HepG2 (cell line): ENCODE measurements around the gene TEF. TPM values are rescaled to one million over a fixed set of nuclear protein-coding genes. Genes with fewer than 3 reads are reported as not detected.

Experiments used
- AHDC1 ChIP-seq: sonication (generic); formaldehyde crosslinking; IDR thresholded peaks from 2 replicates; pipeline ENCODE4 v1.5.1; 2020; ENCODE audit warnings: mild to moderate bottlenecking, missing genetic modification reagents, borderline replicate concordance
- FOXJ3 ChIP-seq: sonication (generic); formaldehyde crosslinking; IDR thresholded peaks from 2 replicates; pipeline ENCODE4 v1.4.0; 2020; ENCODE audit warnings: missing genetic modification reagents, mild to moderate bottlenecking, borderline replicate concordance
- FOXK2 ChIP-seq: fragments of 450-650 bp; IDR thresholded peaks from 2 replicates; pipeline ENCODE4 v1.6.1; 2016
- HNF4A ChIP-seq: sonication (generic); formaldehyde crosslinking; IDR thresholded peaks from 2 replicates; pipeline ENCODE4 v1.4.0; 2020; ENCODE audit warnings: missing genetic modification reagents
- HNRNPUL1 ChIP-seq: fragments of 200-400 bp; formaldehyde crosslinking; IDR thresholded peaks from 2 replicates; pipeline ENCODE4 v1.6.1; 2017; ENCODE audit warnings: low read depth, mild to moderate bottlenecking, low read length, moderate library complexity
- KLF13 ChIP-seq: sonication (generic); formaldehyde crosslinking; IDR thresholded peaks from 2 replicates; pipeline ENCODE4 v1.4.0; 2020; ENCODE audit warnings: mild to moderate bottlenecking, missing genetic modification reagents
- KLF16 ChIP-seq, 2 experiments: sonication (generic) in 1 of 2; formaldehyde crosslinking in 1 of 2; IDR thresholded peaks; 2 replicates each; pipeline versions ENCODE4 v1.6.1 to v1.8.0; 2016 to 2023; ENCODE audit warnings: missing genetic modification reagents in 2 of 2, missing compliant biosample characterization in 1 of 2
- PRPF4 ChIP-seq: fragments of 200-400 bp; formaldehyde crosslinking; IDR thresholded peaks from 2 replicates; pipeline ENCODE4 v1.6.1; 2016; ENCODE audit warnings: low read length, low read depth; ENCODE audit not compliant: poor library complexity, severe bottlenecking
- RXRA ChIP-seq: sonication (generic); formaldehyde crosslinking; IDR thresholded peaks from 2 replicates; pipeline ENCODE4 v1.5.1; 2020; ENCODE audit warnings: missing genetic modification reagents
- SMAD1 ChIP-seq: sonication (generic); formaldehyde crosslinking; IDR thresholded peaks from 2 replicates; pipeline ENCODE4 v1.4.0; 2020; ENCODE audit warnings: missing genetic modification reagents, low read depth, mild to moderate bottlenecking, borderline replicate concordance
- SRSF1 ChIP-seq: fragments of 200-400 bp; formaldehyde crosslinking; optimal IDR thresholded peaks from 2 replicates; pipeline ENCODE3; 2017; ENCODE audit warnings: mild to moderate bottlenecking, low read depth, low read length, moderate library complexity
- TP53 ChIP-seq: sonication (generic); formaldehyde crosslinking; conservative IDR thresholded peaks from 2 replicates; pipeline ENCODE4 v1.4.0; 2020; ENCODE audit warnings: missing genetic modification reagents
- XRCC5 ChIP-seq: fragments of 200-400 bp; formaldehyde crosslinking; optimal IDR thresholded peaks from 2 replicates; pipeline ENCODE3; 2017; ENCODE audit warnings: mild to moderate bottlenecking, low read length
- ZNF232 ChIP-seq: sonication (generic); formaldehyde crosslinking; IDR thresholded peaks from 2 replicates; pipeline ENCODE4 v1.4.0; 2020; ENCODE audit warnings: missing genetic modification reagents, borderline replicate concordance
- ZNF280D ChIP-seq: sonication (generic); formaldehyde crosslinking; IDR thresholded peaks from 2 replicates; pipeline ENCODE4 v1.5.1; 2020; ENCODE audit warnings: mild to moderate bottlenecking, missing genetic modification reagents
- ZNF354B ChIP-seq: sonication (generic); formaldehyde crosslinking; IDR thresholded peaks from 2 replicates; pipeline ENCODE4 v1.8.0; 2022; ENCODE audit warnings: mild to moderate bottlenecking, missing genetic modification reagents
- ZNF44 ChIP-seq: sonication (generic); formaldehyde crosslinking; IDR thresholded peaks from 2 replicates; pipeline ENCODE4 v1.5.1; 2020; ENCODE audit warnings: mild to moderate bottlenecking, missing genetic modification reagents
- ZNF784 ChIP-seq: sonication (generic); formaldehyde crosslinking; IDR thresholded peaks from 2 replicates; pipeline ENCODE4 v1.5.1; 2020; ENCODE audit warnings: missing genetic modification reagents, mild to moderate bottlenecking, borderline replicate concordance
- ZNF850 ChIP-seq: sonication (generic); formaldehyde crosslinking; conservative IDR thresholded peaks from 2 replicates; pipeline ENCODE4 v1.9.0; 2021; ENCODE audit warnings: mild to moderate bottlenecking, missing genetic modification reagents
- ZNF878 ChIP-seq: sonication (generic); formaldehyde crosslinking; IDR thresholded peaks from 2 replicates; pipeline ENCODE4 v1.8.1; 2023; ENCODE audit warnings: mild to moderate bottlenecking, missing genetic modification reagents, moderate library complexity
- ZSCAN30 ChIP-seq: sonication (generic); formaldehyde crosslinking; IDR thresholded peaks from 2 replicates; pipeline ENCODE4 v1.5.0; 2020; ENCODE audit warnings: mild to moderate bottlenecking, missing genetic modification reagents
- polyA plus RNA-seq, 8 experiments: library from polyadenylated mRNA; depleted of rRNA in 3 of 8; stranded (reverse) in 7 of 8; unstranded in 1 of 8; fragments of >200 nt; fragmentation: Illumina TruSeq in 4 of 8; extraction: Trizol in 4 of 8; gene quantifications; 2 replicates each; pipeline versions ENCODE4 v1.2.1 to v1.2.3, GENCODE V29; 2011 to 2016; ENCODE audit warnings: low read depth in 4 of 8, missing spikeins in 1 of 8, mixed read lengths in 1 of 8; ENCODE audit not compliant: insufficient read depth in 1 of 8
- total RNA-seq, 5 experiments: library from RNA; depleted of rRNA; stranded (reverse); fragments of >200 nt; fragmentation: Illumina TruSeq; extraction: Trizol; gene quantifications; 2 replicates each; pipeline ENCODE4 v1.2.3, GENCODE V29; 2016; ENCODE audit warnings: low read depth in 1 of 5

TEF gene
- total and polyA plus RNA-seq, 2 of the 13 experiments (the other 11 are each of a cell fraction or from before 2014, with no cell fraction given) = 7.6 to 11.2 TPM

GRCh38 chr22:41444360-41445128 is 62.8 kb downstream of the TEF start (continued):
- TF ChIP-seq SMAD1 (CRISPR knock-in tag) (peak; percentile 36; the same call in 1 of the 2 replicates), ZNF354B (CRISPR knock-in tag) (no peak), ZSCAN30 (CRISPR knock-in tag) (no peak), ZNF878 (no peak), HNRNPUL1 (no peak), ZNF232 (CRISPR knock-in tag) (no peak), PRPF4 (no peak), FOXK2 (no peak), RXRA (CRISPR knock-in tag) (0 out of 2 replicates have a peak, but pooled peaks have one; percentile 27), FOXJ3 (CRISPR knock-in tag) (no peak), KLF16 (CRISPR knock-in tag; IDR thresholded peaks at IDR 0.05) (peak in 1 of 2 experiments; percentile 64; a peak in 1 of 4 replicates), ZNF784 (CRISPR knock-in tag) (no peak), KLF13 (0 out of 2 replicates have a peak, but pooled peaks have one; percentile 41), ZNF44 (CRISPR knock-in tag) (peak; percentile 27; the same call in 1 of the 2 replicates), ZNF280D (peak; percentile 39; the same call in 1 of the 2 replicates), SRSF1 (no peak), HNF4A (CRISPR knock-in tag) (no peak), XRCC5 (peak; percentile 47), AHDC1 (CRISPR knock-in tag) (no peak), TP53 (CRISPR knock-in tag) (no peak), ZNF850 (CRISPR knock-in tag) (no peak)
